GM23248 (cell line): Measurements from ENCODE around the gene INTS7. TPM values are rescaled to one million over a fixed set of nuclear protein-coding genes. Genes with fewer than 3 reads are reported as not detected.

Experiments used
- DNase-seq: peaks from one replicate; pipeline ENCODE4 v3.0.0-alpha.2; 2015
- H2AFZ ChIP-seq: fragments of 200-600 bp; sonication (generic); 2 replicates; pipeline ENCODE4 v1.6.1; 2016; ENCODE audit warnings: antibody characterized with exemption
- H3F3A ChIP-seq: fragments of 200-600 bp; sonication (generic); 2 replicates; pipeline ENCODE4 v1.6.1; 2016; ENCODE audit warnings: mild to moderate bottlenecking, antibody characterized with exemption, mixed run types; ENCODE audit not compliant: insufficient read depth
- H3K27ac ChIP-seq: fragments of 200-600 bp; sonication (generic); 2 replicates; pipeline ENCODE4 v1.5.1; 2016; ENCODE audit warnings: mild to moderate bottlenecking
- H3K27me3 ChIP-seq: fragments of 200-600 bp; sonication (generic); replicated peaks from 2 replicates; pipeline ENCODE4 v1.6.1; 2016; ENCODE audit warnings: mild to moderate bottlenecking; ENCODE audit not compliant: insufficient read depth
- H3K36me3 ChIP-seq: fragments of 200-600 bp; sonication (generic); 2 replicates; pipeline ENCODE4 v1.6.1; 2016; ENCODE audit warnings: low read depth, mild to moderate bottlenecking
- H3K4me1 ChIP-seq: fragments of 200-600 bp; sonication (generic); 2 replicates; pipeline ENCODE4 v1.6.1; 2016; ENCODE audit warnings: mild to moderate bottlenecking; ENCODE audit not compliant: insufficient read depth
- H3K4me2 ChIP-seq: fragments of 200-600 bp; sonication (generic); one replicate; pipeline ENCODE4 v1.6.1; 2016; ENCODE audit warnings: mild to moderate bottlenecking; ENCODE audit not compliant: unreplicated experiment
- H3K4me3 ChIP-seq: fragments of 200-600 bp; sonication (generic); 2 replicates; pipeline ENCODE4 v1.5.1; 2016; ENCODE audit warnings: mild to moderate bottlenecking
- H3K79me2 ChIP-seq: fragments of 200-600 bp; sonication (generic); 2 replicates; pipeline ENCODE4 v1.6.1; 2016; ENCODE audit warnings: mild to moderate bottlenecking; ENCODE audit not compliant: insufficient read depth
- H3K9ac ChIP-seq: fragments of 200-600 bp; sonication (generic); 2 replicates; pipeline ENCODE4 v1.6.1; 2016; ENCODE audit warnings: mild to moderate bottlenecking
- H3K9me2 ChIP-seq: fragments of 200-600 bp; sonication (generic); 2 replicates; pipeline ENCODE4 v1.6.1; 2016; ENCODE audit warnings: mixed run types, mild to moderate bottlenecking, moderate library complexity; ENCODE audit not compliant: insufficient read depth
- H3K9me3 ChIP-seq: fragments of 200-600 bp; sonication (generic); one replicate; pipeline ENCODE4 v1.6.1; 2017; ENCODE audit warnings: low read depth
- H4K20me1 ChIP-seq: fragments of 200-600 bp; sonication (generic); 2 replicates; pipeline ENCODE4 v1.6.0; 2016; ENCODE audit not compliant: insufficient read depth
- EZH2 ChIP-seq: fragments of 200-600 bp; sonication (generic); IDR thresholded peaks from 2 replicates; pipeline ENCODE4 v1.6.1; 2018; ENCODE audit warnings: antibody characterized with exemption, mild to moderate bottlenecking; ENCODE audit not compliant: insufficient read depth, poor library complexity, severe bottlenecking
- EZH2phosphoT487 ChIP-seq: fragments of 200-600 bp; sonication (generic); IDR thresholded peaks from 2 replicates; pipeline ENCODE4 v1.6.1; 2018; ENCODE audit warnings: antibody characterized with exemption, moderate library complexity, mild to moderate bottlenecking, low read depth; ENCODE audit not compliant: insufficient read depth
- WGBS, 2 experiments: methylation state at CpG; one replicate each; pipeline ENCODE4 v1.1.6; 2015 to 2017; ENCODE audit warnings: low lambda C conversion rate in 2 of 2, low coverage in 1 of 2; ENCODE audit errors: missing lambda C conversion rate in 2 of 2; 5-methylcytosine and 5-hydroxymethylcytosine counted together
- in situ Hi-C: fragments of 300-500 bp; cut with MboI; formaldehyde crosslinking; loops from 2 replicates; pipeline ENCODE4 v1.15.0; 2020
- polyA plus RNA-seq: library from polyadenylated mRNA; unstranded; fragments of >200 nt; fragmentation: Nextera tagmentation; extraction: Ambion mirVana; gene quantifications from 2 replicates; pipeline ENCODE4 v1.2.1, GENCODE V29; 2016
- total RNA-seq: library from RNA; depleted of rRNA; stranded (reverse); fragments of >200 nt; shearing (Covaris generic); gene quantifications from 2 replicates; pipeline ENCODE4 v1.2.3, GENCODE V29; 2014

The INTS7 gene
- total and polyA plus RNA-seq, 2 experiments from 2014 or later: 9.8 to 12.1 TPM

GRCh38 chr1:211968200-211968834 is 67.0 kb downstream of the INTS7 start:
- Histone ChIP-seq H3K9me2 (no peaks in the 10 kb centered on the region), H3K27me3 (no peaks in the 10 kb centered on the region), H3K9me3 (no peaks in the 10 kb centered on the region), H3K4me2 (no peak overlapping the region), H3K27ac (no peak overlapping the region), H3F3A (no peaks in the 10 kb centered on the region), H2AFZ (no peak overlapping the region), H3K36me3 (peaks cover 9% of the 10 kb centered on the region; the same call in 1 of the 2 replicates), H3K79me2 (no peaks in the 10 kb centered on the region), H3K4me1 (no peaks in the 10 kb centered on the region), H3K4me3 (no peak overlapping the region), H3K9ac (no peak overlapping the region), H4K20me1 (no peaks in the 10 kb centered on the region)
- no peak for TF ChIP-seq EZH2
- no peak for TF ChIP-seq EZH2phosphoT487
- in situ Hi-C loops: no loop called here
- 96 to 97% methylated on average over 4 of the region's 4 CpGs for WGBS, 2 experiments
- DNase-seq: no peak

GRCh38 chr1:211967704-211968103 is 67.7 kb downstream of the INTS7 start:
- Histone ChIP-seq H3F3A (no peaks in the 10 kb centered on the region), H3K4me3 (no peak overlapping the region), H3K9ac (no peak overlapping the region), H3K27ac (no peak overlapping the region), H4K20me1 (no peaks in the 10 kb centered on the region), H3K4me1 (no peaks in the 10 kb centered on the region), H3K36me3 (peaks cover 9% of the 10 kb centered on the region; the same call in 1 of the 2 replicates), H3K9me2 (no peaks in the 10 kb centered on the region), H3K9me3 (no peaks in the 10 kb centered on the region), H3K4me2 (no peak overlapping the region), H2AFZ (no peak overlapping the region), H3K27me3 (no peaks in the 10 kb centered on the region), H3K79me2 (no peaks in the 10 kb centered on the region)
- no peak for DNase-seq
- TF ChIP-seq EZH2 (no peak), EZH2phosphoT487 (no peak)
- in situ Hi-C loops: no loop called here
- 98 to 100% methylated on average over 3 of the region's 3 CpGs for WGBS, 2 experiments

- Histone ChIP-seq H3F3A (no peaks in the 10 kb centered on the region), H3K4me1 (no peaks in the 10 kb centered on the region), H3K36me3 (peaks cover 9% of the 10 kb centered on the region; the same call in 1 of the 2 replicates), H3K9me3 (no peaks in the 10 kb centered on the region), H3K27ac (no peak overlapping the region), H3K4me2 (no peak overlapping the region), H2AFZ (no peak overlapping the region), H3K27me3 (no peaks in the 10 kb centered on the region), H3K79me2 (0 out of 2 replicates have a peak, but pooled peaks cover 4% of the 10 kb centered on the region), H3K9me2 (no peaks in the 10 kb centered on the region), H3K9ac (no peak overlapping the region), H3K4me3 (no peak overlapping the region), H4K20me1 (no peaks in the 10 kb centered on the region)
- 95% methylated on average over 8 of the region's 8 CpGs for WGBS, 2 experiments
- in situ Hi-C loops: no loop called here
- no peak for TF ChIP-seq EZH2phosphoT487
- TF ChIP-seq EZH2: no peak
- DNase-seq: no peak
Observed at GRCh38 chr1:211965108-211965805, 70.1 kb downstream of the INTS7 start.

- Histone ChIP-seq H3K4me2 (no peak overlapping the region), H3F3A (no peaks in the 10 kb centered on the region), H4K20me1 (no peaks in the 10 kb centered on the region), H3K27ac (no peak overlapping the region), H3K9me2 (no peaks in the 10 kb centered on the region), H3K4me3 (no peak overlapping the region), H3K9ac (no peak overlapping the region), H3K36me3 (0 out of 2 replicates have a peak, but pooled peaks cover 4% of the 10 kb centered on the region), H3K4me1 (no peaks in the 10 kb centered on the region), H3K79me2 (0 out of 2 replicates have a peak, but pooled peaks cover 4% of the 10 kb centered on the region), H2AFZ (no peak overlapping the region), H3K9me3 (no peaks in the 10 kb centered on the region), H3K27me3 (no peaks in the 10 kb centered on the region)
- TF ChIP-seq EZH2phosphoT487 (no peak), EZH2 (no peak)
- in situ Hi-C loops: no loop called here
- WGBS, 2 experiments: 98 to 100% methylated on average over 11 of the region's 11 CpGs
- DNase-seq: no peak
Observed at GRCh38 chr1:211959680-211960079, 75.7 kb downstream of the INTS7 start.
